ENCODE data around the gene ABCD1.
A peak's percentile ranks its signal among the peaks of the same experiment; 100 is the strongest.
"Not testable (repeated sequence)": the region's sequence is repeated elsewhere in the genome, so short reads cannot be mapped to it uniquely, and the experiment has no call there.

The ABCD1 gene

GRCh38 chrX:153724252-153725038, at the start of gene ABCD1, which contains the start of gene BCAP31:
TSS of gene ABCD1 (plus strand) at chrX:153724856. CDS start at chrX:153725267, 411 bp downstream.
TSS of gene BCAP31 (minus strand) at chrX:153724387. CDS start at chrX:153723244, 1,143 bp downstream.
- DNase-seq (ENCODE audit: low read depth in 2 of 2): peak; percentile 83 to 93
- H3K4me3 ChIP-seq (replicated peaks in 1 of 2; ENCODE audit: low read depth in 2 of 2, low read length in 2 of 2): peak within 1 kb of the TSS; percentile 65 to 66
- no peak for TF ChIP-seq CTCF (IDR thresholded peaks at IDR 0.05; ENCODE audit: low read depth, low read length)

GRCh38 chrX:153681175-153681574, 43.5 kb upstream of the ABCD1 start:
- no peak for DNase-seq (ENCODE audit: low read depth in 2 of 2)
- no peak overlapping the region for H3K4me3 ChIP-seq (replicated peaks in 1 of 2; ENCODE audit: low read depth in 2 of 2, low read length in 2 of 2)
- TF ChIP-seq CTCF (IDR thresholded peaks at IDR 0.05; ENCODE audit: low read depth, low read length): no peak

- H3K4me3 ChIP-seq (replicated peaks in 1 of 2; ENCODE audit: low read depth in 2 of 2, low read length in 2 of 2); DNase-seq (ENCODE audit: low read depth in 2 of 2): not testable (repeated sequence)
Measured at GRCh38 chrX:153683486-153683885, 41.2 kb upstream of the ABCD1 start.

- H3K4me3 ChIP-seq (replicated peaks in 1 of 2; ENCODE audit: low read depth in 2 of 2, low read length in 2 of 2): no peak overlapping the region
- TF ChIP-seq CTCF (IDR thresholded peaks at IDR 0.05; ENCODE audit: low read depth, low read length): no peak
- no peak for DNase-seq (ENCODE audit: low read depth in 2 of 2)
Measured at GRCh38 chrX:153684467-153685155, 40.0 kb upstream of the ABCD1 start.

GRCh38 chrX:153685156-153685536, 39.5 kb upstream of the ABCD1 start:
- no peak for TF ChIP-seq CTCF (IDR thresholded peaks at IDR 0.05; ENCODE audit: low read depth, low read length)
- no peak for DNase-seq (ENCODE audit: low read depth in 2 of 2)
- H3K4me3 ChIP-seq (replicated peaks in 1 of 2; ENCODE audit: low read depth in 2 of 2, low read length in 2 of 2): no peak overlapping the region

GRCh38 chrX:153685751-153686696, 38.6 kb upstream of the ABCD1 start:
- no peak for DNase-seq (ENCODE audit: low read depth in 2 of 2)

More at GRCh38 chrX:153685751-153686696, 38.6 kb upstream of the ABCD1 start:
- TF ChIP-seq CTCF (IDR thresholded peaks at IDR 0.05; ENCODE audit: low read depth, low read length): no peak
- no peak overlapping the region for H3K4me3 ChIP-seq (replicated peaks in 1 of 2; ENCODE audit: low read depth in 2 of 2, low read length in 2 of 2)
